MM.1S (cell line): ENCODE data around the gene RGS4.

Experiments used
- DNase-seq: peaks from one replicate; pipeline ENCODE4 v3.0.0-alpha.2; 2015
- H2AFZ ChIP-seq: fragments of 300-600 bp; sonication (generic); 2 replicates; pipeline ENCODE4 v1.6.0; 2016; ENCODE audit warnings: antibody characterized with exemption, low read length
- H3F3A ChIP-seq: fragments of 300-600 bp; sonication (generic); 2 replicates; pipeline ENCODE4 v1.6.1; 2016; ENCODE audit warnings: mild to moderate bottlenecking, antibody characterized with exemption, low read length, moderate library complexity, mixed read lengths; ENCODE audit not compliant: insufficient read depth
- H3K27ac ChIP-seq: fragments of 300-600 bp; sonication (generic); 2 replicates; pipeline ENCODE4 v1.5.1; 2016; ENCODE audit warnings: mild to moderate bottlenecking, low read length
- H3K27me3 ChIP-seq: fragments of 300-600 bp; sonication (generic); replicated peaks from 2 replicates; pipeline ENCODE4 v1.6.0; 2016; ENCODE audit warnings: low read length; ENCODE audit not compliant: insufficient read depth
- H3K36me3 ChIP-seq: fragments of 300-600 bp; sonication (generic); replicated peaks from 2 replicates; pipeline ENCODE4 v1.6.1; 2016; ENCODE audit warnings: mild to moderate bottlenecking, low read length, mixed read lengths; ENCODE audit not compliant: insufficient read depth
- H3K4me1 ChIP-seq: fragments of 300-600 bp; sonication (generic); 2 replicates; pipeline ENCODE4 v1.6.1; 2016; ENCODE audit warnings: low read length, mixed read lengths
- H3K4me2 ChIP-seq: fragments of 300-600 bp; sonication (generic); 2 replicates; pipeline ENCODE4 v1.6.0; 2016; ENCODE audit warnings: low read depth, low read length
- H3K4me3 ChIP-seq: fragments of 300-600 bp; sonication (generic); 2 replicates; pipeline ENCODE4 v1.5.1; 2016; ENCODE audit warnings: low read length, mixed read lengths
- H3K79me2 ChIP-seq: fragments of 300-600 bp; sonication (generic); 2 replicates; pipeline ENCODE4 v1.6.1; 2016; ENCODE audit warnings: mixed run types, low read length, mixed read lengths
- H3K9ac ChIP-seq: fragments of 300-600 bp; sonication (generic); 2 replicates; pipeline ENCODE4 v1.6.1; 2016; ENCODE audit warnings: low read length, mixed read lengths
- H3K9me2 ChIP-seq: fragments of 300-600 bp; sonication (generic); replicated peaks from 2 replicates; pipeline ENCODE4 v1.6.1; 2016; ENCODE audit warnings: mild to moderate bottlenecking, low read length, mixed read lengths; ENCODE audit not compliant: insufficient read depth
- H3K9me3 ChIP-seq: fragments of 300-600 bp; sonication (generic); replicated peaks from 2 replicates; pipeline ENCODE4 v1.6.1; 2016; ENCODE audit warnings: mild to moderate bottlenecking, low read length, mixed read lengths; ENCODE audit not compliant: insufficient read depth
- H4K20me1 ChIP-seq: fragments of 300-600 bp; sonication (generic); 2 replicates; pipeline ENCODE4 v1.6.1; 2016; ENCODE audit warnings: mild to moderate bottlenecking, low read length, moderate library complexity, mixed read lengths; ENCODE audit not compliant: insufficient read depth
- CTCF ChIP-seq: fragments of 300-600 bp; sonication (generic); IDR thresholded peaks from 2 replicates; pipeline ENCODE4 v1.5.1; 2016; ENCODE audit warnings: antibody characterized with exemption, low read length, mixed read lengths
- EZH2 ChIP-seq: fragments of 300-600 bp; sonication (generic); optimal IDR thresholded peaks from 2 replicates; pipeline ENCODE3; 2017; ENCODE audit warnings: low read depth, mild to moderate bottlenecking, antibody characterized with exemption, low read length, mixed read lengths
- EZH2phosphoT487 ChIP-seq: fragments of 300-600 bp; sonication (generic); IDR thresholded peaks from 2 replicates; pipeline ENCODE4 v1.6.1; 2018; ENCODE audit warnings: antibody characterized with exemption, low read length

Gene RGS4

GRCh38 chr1:163029901-163030300 lies 39.3 kb upstream of the RGS4 start:
- Histone ChIP-seq H3F3A (no peaks in the 10 kb centered on the region), H2AFZ (no peak overlapping the region), H4K20me1 (no peaks in the 10 kb centered on the region), H3K36me3 (no peaks in the 10 kb centered on the region), H3K4me3 (no peak overlapping the region), H3K27ac (no peak overlapping the region), H3K9me2 (no peaks in the 10 kb centered on the region), H3K79me2 (no peaks in the 10 kb centered on the region), H3K27me3 (no peaks in the 10 kb centered on the region), H3K9ac (no peak overlapping the region), H3K9me3 (no peaks in the 10 kb centered on the region), H3K4me2 (no peak overlapping the region), H3K4me1 (no peaks in the 10 kb centered on the region)
- no peak for DNase-seq
- no peak for TF ChIP-seq EZH2phosphoT487

GRCh38 chr1:163035446-163036249 lies 33.5 kb upstream of the RGS4 start:
- H3F3A ChIP-seq = no peaks in the 10 kb centered on the region
- no peaks in the 10 kb centered on the region for H3K9me2 ChIP-seq
- no peaks in the 10 kb centered on the region for H3K79me2 ChIP-seq
- no peak overlapping the region for H2AFZ ChIP-seq
- no peaks in the 10 kb centered on the region for H3K27me3 ChIP-seq
- H3K9ac ChIP-seq = no peak overlapping the region
- TF ChIP-seq CTCF (no peak), EZH2 (no peak), EZH2phosphoT487 (no peak)
- DNase-seq = no peak
- no peak overlapping the region for H3K4me3 ChIP-seq
- H3K27ac ChIP-seq = no peak overlapping the region
- no peaks in the 10 kb centered on the region for H3K9me3 ChIP-seq
- H4K20me1 ChIP-seq = no peaks in the 10 kb centered on the region
- no peak overlapping the region for H3K4me2 ChIP-seq
- H3K36me3 ChIP-seq = no peaks in the 10 kb centered on the region
- H3K4me1 ChIP-seq = no peaks in the 10 kb centered on the region

DNA sequence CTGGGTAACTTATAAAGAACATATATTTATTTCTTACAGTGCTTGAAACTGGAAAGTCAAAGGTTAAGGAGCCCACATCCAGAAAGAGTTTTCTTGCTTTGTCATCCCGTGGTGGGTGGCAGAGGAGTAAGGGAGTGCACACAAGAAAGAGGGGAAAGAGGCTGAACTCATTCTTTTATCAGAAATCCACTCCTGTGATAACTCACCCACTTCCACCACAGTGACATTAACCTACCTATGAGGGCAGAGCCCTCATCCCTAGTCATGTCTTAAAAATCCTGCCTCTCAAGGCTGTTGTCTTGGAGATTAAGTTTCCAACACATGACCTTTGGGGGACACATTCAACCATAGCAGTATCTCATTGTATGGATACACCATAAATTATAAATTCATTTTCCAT lies 32.5 kb upstream of the RGS4 start:
- no peaks in the 10 kb centered on the region for H3K4me1 ChIP-seq
- no peaks in the 10 kb centered on the region for H4K20me1 ChIP-seq
- no peak overlapping the region for H2AFZ ChIP-seq
- no peak overlapping the region for H3K4me2 ChIP-seq
- H3K27ac ChIP-seq = no peak overlapping the region
- no peaks in the 10 kb centered on the region for H3F3A ChIP-seq
- no peak for DNase-seq
- H3K9me2 ChIP-seq = no peaks in the 10 kb centered on the region
- no peak overlapping the region for H3K9ac ChIP-seq
- H3K4me3 ChIP-seq = no peak overlapping the region
- no peaks in the 10 kb centered on the region for H3K9me3 ChIP-seq
- H3K79me2 ChIP-seq = no peaks in the 10 kb centered on the region
- TF ChIP-seq EZH2 (no peak), EZH2phosphoT487 (no peak), CTCF (no peak)
- H3K36me3 ChIP-seq = no peaks in the 10 kb centered on the region
- no peaks in the 10 kb centered on the region for H3K27me3 ChIP-seq
